HG03469 (cell line): ENCODE measurements around the gene LY86.

Source experiments
- ATAC-seq: cut with Tn5 transposase; IDR thresholded peaks from one replicate; pipeline ENCODE4 v1.9.1; 2021; ENCODE audit warnings: mild to moderate bottlenecking, moderate library complexity, moderate number of reproducible peaks; ENCODE audit not compliant: unreplicated experiment

Gene LY86

GRCh38 chr6:6676910-6677441 is 88.5 kb downstream of the LY86 start:
- ATAC-seq: no peak

DNA sequence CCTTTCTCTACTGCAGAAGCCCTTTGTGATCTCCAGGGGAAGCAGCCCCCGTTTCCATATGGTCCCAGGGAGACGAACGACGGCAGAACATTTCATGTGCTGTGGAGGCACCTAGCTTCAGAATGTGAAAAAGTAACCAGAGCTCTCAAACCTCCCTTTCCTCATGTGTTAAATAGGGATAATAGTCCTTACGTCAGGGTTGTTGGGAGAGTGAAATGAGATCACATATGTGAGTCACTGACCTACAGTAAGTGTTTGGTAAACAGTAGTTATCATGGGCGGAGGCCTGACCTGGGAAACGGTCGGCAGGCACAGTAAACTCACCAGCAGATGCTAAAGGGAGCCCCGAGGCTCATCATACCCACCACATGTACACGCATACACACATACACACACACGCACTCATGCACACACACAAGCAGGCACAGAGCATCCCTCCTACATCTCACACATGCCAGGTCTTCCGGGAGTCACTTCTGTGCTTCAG is 89.7 kb downstream of the LY86 start:
- no peak for ATAC-seq

DNA sequence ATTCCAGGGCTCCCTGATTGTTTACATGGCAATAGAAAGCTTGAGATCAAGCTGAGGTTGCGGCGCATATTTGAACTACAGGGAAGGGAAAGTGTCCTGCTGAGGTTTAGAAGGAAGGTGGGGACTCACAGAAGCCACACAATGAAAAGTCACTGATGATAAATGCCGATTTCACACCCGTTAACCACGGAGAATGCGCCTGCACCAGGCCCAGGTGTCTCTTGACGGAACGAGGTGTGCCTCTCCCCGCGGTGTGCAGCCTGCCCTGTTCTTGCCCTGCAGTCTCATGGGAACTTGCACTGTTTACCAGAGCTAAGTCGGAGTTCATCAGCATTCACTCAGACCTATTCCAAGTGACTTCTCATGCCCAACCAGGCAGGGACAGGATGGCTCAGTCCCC is 90.3 kb downstream of the LY86 start:
- no peak for ATAC-seq

DNA sequence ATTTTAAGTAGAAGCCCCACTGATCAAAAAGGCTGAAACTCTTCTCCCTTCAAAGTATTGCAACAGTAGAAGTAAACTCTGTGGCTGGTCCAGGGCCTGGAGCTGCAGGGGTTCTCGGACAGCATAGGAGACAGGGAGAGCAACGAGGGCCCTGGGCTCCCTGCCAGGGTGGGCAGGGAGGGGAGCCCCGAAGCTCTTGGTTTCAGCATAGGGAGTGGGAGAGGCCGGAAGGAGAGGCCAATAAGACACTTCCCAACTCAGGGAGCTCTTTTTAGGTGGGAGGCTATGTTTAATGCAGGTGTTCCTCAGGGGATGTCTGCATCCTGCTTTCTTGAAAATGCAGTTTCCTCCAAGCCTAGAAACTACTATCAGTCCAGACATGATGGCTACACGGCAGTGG is 91.1 kb downstream of the LY86 start:
- ATAC-seq: no peak

GRCh38 chr6:6680526-6680925 is 92.0 kb downstream of the LY86 start:
- ATAC-seq: no peak

- ATAC-seq: no peak
Observed at GRCh38 chr6:6681075-6681849, 92.7 kb downstream of the LY86 start.

- ATAC-seq: no peak
Observed at GRCh38 chr6:6682225-6682624, 93.7 kb downstream of the LY86 start.

- ATAC-seq: peak; percentile 87
Observed at GRCh38 chr6:6683969-6684833, 95.7 kb downstream of the LY86 start.

GRCh38 chr6:6685249-6686040 is 96.9 kb downstream of the LY86 start:
- no peak for ATAC-seq

- no peak for ATAC-seq
Observed at GRCh38 chr6:6686176-6686575, 97.7 kb downstream of the LY86 start.

DNA sequence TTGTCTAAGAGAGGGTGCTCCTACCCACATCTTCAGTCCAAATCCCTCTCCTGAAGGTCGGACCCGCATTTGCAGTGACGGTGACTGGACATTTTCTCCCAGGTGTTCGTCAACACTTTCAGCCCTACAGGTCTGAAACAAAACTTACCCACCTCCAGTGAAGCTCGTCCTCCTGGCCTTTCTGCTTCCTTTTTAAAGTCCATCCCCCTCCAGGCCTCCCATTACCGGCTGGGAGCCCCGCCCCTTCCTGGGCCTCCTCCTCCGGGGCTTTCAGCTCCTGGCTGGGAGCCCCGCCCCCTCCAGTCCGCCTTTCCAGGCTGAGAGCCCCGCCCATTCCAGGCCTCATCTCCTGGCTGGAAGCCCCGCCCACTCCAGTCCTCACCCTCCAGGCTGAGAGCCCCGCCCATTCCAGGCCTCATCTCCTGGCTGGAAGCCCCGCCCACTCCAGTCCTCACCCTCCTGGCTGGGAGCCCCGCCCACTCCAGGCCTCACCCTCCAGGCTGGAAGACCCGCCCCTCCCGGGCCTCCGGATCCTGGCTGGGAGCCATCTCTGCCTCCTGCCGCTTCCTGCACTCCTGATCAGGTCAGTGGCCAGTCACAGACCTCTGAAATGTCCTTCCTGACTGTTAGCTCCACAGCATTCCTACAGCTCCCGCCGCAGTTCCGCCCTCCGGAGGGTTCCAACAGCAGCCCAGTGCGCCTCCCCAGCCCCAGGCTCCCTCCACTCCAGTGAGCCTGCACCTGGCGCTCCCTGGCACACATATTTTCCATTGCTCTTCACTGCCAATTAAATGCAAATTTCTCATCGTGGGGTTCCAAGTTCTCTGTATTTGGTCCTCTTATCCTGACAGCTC is 98.5 kb downstream of the LY86 start:
- ATAC-seq: no peak

GRCh38 chr6:6688283-6688682 is 99.8 kb downstream of the LY86 start:
- ATAC-seq: no peak

DNA sequence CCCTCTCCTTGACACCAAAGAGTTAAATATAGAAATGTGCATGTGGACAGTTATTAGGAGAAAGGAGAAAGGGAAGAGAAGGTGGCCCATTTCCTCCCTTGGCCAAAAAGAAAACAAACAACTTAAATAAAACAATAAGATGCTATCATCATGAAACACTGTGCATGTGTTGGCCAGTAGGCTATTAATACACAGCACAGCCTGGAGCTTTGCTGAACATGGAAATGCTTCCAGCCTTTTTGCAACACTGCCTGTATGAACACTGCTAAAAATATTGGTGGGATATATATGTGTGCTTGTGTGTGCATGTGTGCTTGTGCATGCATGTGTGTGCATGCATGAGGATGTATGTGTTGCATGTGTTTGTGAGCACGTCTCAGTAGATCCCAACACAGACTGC is 100.4 kb downstream of the LY86 start:
- no peak for ATAC-seq

DNA sequence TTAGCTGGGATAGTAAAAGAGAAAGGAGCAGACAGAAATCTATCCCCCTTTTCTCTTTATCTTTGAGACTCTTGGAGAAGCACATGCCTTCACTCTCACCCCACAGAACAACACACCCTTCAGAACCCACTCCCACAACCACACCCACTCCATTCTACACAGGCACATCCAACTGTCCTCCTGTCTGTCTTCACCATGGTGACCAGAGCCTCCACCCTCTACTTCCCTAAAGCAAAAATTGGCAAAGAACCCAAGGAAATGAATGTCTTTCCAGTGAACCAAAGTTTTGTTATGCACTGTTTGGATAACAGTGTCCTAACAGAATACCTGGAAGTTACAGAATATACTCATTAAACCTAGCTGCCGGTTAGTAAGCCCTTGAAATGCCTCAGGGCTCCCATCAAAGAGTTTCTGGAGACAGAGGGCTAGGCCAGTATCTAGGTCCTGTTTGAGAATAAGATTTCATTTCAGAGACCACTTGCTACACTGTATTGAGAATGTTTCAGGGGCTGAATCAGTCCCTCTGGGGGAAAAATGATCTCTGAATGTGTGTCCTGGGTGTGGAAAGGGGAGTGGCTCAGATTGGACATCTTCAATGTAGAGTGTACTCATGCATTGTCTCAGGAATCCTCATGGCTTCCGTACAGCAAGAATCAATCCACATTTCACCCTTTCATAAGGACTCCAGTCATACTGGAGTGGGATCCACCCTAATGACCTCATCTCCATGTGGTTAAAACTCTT is 101.1 kb downstream of the LY86 start:
- no peak for ATAC-seq

DNA sequence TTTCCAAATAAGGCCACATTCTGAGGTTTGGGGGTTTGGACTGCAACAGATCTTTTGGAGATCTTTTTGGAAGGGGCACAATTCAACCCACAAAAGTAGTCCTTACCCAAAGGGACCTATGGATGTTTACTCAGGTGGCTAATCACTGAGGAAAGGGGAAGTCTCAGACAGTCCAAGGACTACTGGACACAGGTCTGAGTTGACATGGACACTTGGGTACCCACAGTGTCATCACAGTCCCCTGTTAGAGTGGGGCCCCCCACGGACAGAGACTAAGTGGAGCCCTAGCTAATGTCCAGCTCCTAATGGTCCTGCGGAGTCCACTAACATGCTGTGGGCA is 101.6 kb downstream of the LY86 start:
- ATAC-seq: no peak

DNA sequence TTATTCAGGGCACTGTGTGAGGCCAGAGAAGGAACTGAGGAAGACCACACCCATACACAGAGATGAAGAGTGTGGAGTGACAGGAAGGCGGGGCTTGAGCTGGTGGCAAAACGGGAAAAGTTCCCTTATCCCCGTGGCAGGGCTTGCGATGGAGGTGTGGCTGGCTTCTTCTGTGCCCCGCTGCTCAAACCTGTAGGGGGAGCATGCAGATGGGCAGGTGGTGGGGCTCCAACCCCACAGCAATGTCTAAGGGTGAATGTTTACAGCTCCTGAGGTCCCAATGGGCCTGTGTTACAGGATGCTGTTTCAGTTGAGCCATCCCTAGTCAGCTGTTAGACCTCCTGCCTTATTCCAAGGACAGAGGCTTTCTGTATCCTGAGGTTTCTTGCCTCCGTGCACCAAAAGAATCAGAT is 105.9 kb downstream of the LY86 start:
- ATAC-seq: no peak

GRCh38 chr6:6694825-6695624 is 106.5 kb downstream of the LY86 start:
- no peak for ATAC-seq

DNA sequence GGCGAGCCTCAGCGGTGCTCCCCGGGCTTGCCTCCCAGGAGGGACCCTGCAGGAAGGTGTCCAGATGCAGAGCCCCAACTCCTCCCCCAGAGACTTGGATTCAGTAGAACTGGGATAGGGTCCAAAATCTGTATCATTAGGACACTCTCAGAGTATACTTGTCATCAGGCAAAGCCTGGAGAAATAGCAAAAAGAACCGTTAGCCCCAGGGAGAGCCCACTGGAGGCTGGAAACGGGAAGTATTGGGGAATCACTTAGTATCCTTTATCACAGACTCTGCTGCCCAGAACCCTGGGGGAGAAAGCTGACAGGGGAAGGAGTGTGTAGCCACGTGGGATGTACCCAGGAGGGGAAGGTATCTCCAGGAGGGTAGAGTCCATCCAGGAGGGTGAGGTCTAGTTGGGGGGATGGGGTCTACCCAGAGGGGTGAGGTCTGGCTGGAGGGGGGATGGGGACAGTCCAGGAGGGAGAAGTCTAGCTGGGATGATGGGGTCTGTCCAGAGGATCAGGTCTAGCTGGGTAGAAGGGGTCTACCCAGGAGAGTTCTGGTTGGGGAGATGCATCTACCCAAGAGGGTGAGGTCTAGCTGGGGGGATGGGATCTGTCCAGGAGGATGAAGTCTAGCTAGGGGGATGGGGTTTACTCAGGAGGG is 107.2 kb downstream of the LY86 start:
- no peak for ATAC-seq
